Endometrial microvascular endothelial cells (primary cell): ENCODE data around the gene TMCO5A. TPM values are rescaled to one million over a fixed set of nuclear protein-coding genes. Genes with fewer than 3 reads are reported as not detected.

Experiments
- in situ Hi-C: cut with HindIII; loops from 2 replicates; pipeline ENCODE4 v1.10.0; 2017; ENCODE audit warnings: low sequenced_read_pairs, low pct_unique_long_range_greater_than_20kb; ENCODE audit errors: inconsistent ontology term
- total RNA-seq: library from RNA; depleted of rRNA; stranded (reverse); fragments of >200 nt; gene quantifications from one replicate; pipeline ENCODE4 v1.2.3, GENCODE V29; 2015; ENCODE audit errors: inconsistent ontology term

Gene TMCO5A
- not detected for total RNA-seq

DNA sequence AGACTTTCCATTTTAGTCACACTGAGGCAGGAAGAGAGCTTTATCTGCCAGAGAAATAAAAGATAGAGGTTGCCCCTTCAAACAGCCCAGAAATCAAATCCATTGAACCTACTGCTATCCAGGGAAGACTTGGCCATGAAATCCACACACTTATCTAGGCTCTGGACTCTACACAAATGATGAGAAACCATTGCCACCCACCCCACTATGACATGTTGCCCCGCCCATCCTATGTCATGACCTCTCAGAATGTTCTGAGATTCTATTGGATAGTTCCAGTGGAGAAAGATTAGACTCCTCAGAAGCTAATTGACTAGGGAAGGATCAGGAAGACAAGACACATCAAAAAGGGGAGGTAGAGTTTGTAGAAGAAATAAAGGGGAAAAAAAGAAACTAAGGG, at the start of gene TMCO5A:
TMCO5A (plus strand) TSS at position 301 of the 400 bp plus-strand sequence. CDS start 1,684 bp downstream, outside the sequence.
- in situ Hi-C loops = no loop called here

- in situ Hi-C loops = no loop called here
These were observed 48.8 kb upstream of the TMCO5A start for GRCh38 chr15:37885651-37886050.

GRCh38 chr15:37888356-37888755, 46.1 kb upstream of the TMCO5A start:
- in situ Hi-C loops = no loop called here

DNA sequence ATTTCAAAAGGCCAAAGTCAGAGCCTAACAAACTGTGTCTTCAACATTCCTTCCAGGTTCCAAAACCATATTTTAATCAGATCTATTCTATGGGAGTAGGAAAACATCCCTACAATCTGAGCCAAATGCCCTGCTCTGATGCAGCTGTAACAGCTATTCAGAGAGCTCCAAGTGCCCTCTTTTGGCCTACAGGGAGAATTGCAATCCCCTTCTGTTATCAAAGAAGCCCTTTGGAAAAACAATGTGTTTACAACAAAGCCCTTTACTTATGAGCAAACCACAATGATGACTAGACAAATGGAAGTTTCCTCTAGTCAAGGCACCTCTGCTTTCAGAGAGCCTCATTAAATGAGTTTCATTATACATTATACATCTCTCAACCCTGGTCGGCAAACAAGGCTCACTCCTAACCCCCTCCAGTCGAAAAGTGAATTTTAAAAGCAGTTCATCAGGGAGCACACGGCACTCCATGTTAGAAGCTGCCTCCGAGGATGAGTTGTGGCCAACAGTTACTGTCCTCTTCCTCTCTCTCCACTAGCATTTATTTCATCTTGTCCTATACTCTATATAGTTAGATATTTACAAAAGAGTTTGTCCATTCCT, 42.6 kb upstream of the TMCO5A start:
- in situ Hi-C loops = no loop called here

DNA sequence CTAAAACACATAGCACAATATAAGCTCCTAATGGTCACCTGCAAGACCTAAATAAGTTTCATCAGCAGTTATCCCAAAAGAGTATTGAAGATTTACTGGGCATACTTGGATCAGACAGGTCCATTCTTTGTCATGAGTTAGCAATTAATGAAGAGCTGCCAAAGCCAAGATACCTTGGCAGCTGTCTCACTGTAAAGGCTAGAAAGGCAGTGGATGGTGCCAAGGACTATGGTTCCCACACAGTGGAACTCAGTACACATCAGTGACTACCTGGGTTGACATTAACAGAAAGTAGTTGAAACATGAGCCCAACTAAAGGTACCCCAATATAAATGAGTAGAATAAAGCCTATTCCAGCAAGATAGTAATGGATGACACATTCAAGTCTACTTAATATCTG, 41.1 kb upstream of the TMCO5A start:
- in situ Hi-C loops = no loop called here

DNA sequence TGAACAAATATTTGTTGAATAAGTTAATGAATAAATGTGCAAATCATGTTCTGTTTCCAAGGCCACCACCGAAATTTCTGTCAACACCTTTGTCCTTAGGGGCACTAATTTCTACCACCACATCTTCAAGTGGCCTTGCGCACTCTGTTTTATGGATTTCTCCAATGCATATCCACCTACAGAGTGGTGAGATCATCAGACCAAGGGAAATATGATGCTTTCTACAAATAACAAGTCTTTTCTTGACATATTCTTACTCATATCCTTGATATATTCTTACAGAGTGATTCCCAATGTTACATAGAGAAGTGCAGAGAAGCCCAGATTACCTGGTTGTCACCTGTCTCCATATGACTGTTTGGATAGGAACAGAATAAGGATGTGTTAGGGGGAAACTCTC, 36.1 kb upstream of the TMCO5A start:
- in situ Hi-C loops = no loop called here

DNA sequence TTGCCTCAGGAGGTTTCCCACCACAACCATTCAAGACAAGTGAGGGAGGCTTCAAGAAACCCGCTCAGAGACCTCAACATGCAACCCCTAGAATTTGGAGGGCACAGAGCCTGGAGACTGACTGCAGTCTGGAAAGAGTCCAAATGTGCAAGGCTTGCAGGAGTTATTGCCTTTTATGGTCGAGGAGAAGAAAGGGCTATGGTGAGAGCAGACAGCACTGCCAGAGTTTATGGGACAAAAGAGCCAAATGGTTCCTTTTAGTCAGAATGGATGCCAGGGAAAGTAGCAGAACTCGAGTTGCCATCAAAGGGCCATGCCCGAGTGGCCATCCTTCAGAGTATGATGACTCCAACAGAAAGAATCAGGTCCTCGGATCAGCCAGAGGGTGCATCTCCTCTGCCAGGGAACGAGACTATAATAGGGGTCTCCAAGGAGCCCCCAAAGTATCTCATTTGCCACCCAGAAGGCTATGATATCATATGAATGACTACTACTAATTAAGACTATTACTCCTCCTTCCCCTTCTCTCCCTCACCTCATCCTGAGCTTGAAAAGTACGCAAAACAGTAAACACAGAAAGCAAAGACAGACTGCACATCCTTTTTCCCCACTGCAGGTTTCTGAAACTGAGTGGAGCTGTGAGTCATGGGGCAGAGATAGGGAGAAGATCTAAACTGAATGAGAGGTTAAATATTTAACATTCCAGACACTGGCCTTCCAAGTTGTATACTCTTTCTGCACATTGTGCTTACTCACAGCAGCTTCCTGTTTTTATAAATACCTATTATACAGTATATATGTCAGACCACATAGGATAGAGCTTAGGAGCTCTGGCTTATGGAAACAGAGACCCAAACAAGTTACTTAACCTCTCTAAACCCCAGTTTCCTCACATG, 33.9 kb upstream of the TMCO5A start:
- in situ Hi-C loops = no loop called here

DNA sequence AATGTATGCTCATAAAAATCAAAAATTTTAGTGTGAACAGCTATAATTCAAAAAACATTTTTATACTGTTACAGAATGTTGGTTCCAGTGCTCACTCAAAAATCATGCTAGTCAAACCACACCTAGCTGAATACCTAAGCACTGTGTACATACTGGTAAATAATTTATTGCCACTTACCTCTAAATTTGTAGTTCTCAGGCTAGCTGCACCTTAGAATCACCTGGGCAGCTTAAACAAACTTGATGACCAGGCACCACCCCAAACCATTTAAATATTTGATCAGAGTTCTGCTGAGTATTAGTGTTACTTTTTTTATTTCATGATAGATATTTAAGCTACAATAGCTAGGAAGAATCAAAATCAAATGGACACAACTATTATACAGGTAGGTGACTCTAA, 32.3 kb upstream of the TMCO5A start:
- in situ Hi-C loops = no loop called here

GRCh38 chr15:37903919-37904625, 30.4 kb upstream of the TMCO5A start:
- in situ Hi-C loops = no loop called here

- in situ Hi-C loops = no loop called here
These were observed 27.3 kb upstream of the TMCO5A start for GRCh38 chr15:37907136-37907535.

DNA sequence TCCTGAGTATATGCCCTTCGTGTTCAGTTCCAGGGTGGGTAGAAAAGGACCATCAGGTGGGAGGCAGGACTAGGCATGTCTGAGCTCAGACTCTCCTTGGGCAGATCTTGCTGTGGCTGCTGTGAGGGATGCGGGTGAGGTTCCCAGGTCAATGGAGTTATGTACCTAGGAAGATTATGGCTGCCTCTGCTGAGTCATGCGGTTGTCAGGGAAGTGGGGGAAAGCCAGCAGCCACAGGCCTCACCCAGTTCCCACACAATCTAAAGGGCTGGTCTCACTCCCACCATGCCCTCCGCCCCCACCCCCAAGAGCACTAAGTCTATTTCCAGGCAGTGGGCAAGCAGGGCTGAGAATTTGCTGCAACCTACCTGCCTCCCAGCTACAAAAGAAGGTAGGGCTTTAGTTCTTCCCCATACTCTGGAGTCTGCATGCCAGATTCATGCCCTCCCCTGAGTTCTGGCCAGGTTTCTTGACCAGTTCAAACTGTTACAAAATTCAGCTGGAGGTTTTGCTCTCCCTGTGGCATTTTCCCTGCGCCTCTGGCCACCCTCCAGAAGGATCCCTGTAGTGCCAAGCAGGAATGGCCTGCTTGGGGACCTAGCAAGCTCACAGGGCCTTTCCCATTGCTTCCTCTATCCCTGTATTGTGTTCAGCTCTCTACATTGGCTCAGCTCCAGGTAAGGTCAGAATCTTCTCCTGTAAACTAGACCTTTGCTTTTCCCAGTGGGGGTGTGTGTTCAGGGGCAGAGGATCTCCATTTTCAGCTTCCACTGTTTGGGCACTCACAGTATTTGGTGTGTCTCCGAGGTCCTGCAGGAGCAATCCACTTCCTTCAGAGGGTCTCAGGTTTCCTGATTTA, 12.7 kb upstream of the TMCO5A start:
- in situ Hi-C loops = no loop called here

- in situ Hi-C loops = no loop called here
These were observed 8.3 kb upstream of the TMCO5A start for GRCh38 chr15:37926136-37926535.

GRCh38 chr15:37929238-37929637, 5.2 kb upstream of the TMCO5A start:
- in situ Hi-C loops = no loop called here

- in situ Hi-C loops = no loop called here
These were observed 3.1 kb upstream of the TMCO5A start for GRCh38 chr15:37931321-37931720.

- in situ Hi-C loops = no loop called here
These were observed 2.6 kb upstream of the TMCO5A start for GRCh38 chr15:37931868-37932267.

DNA sequence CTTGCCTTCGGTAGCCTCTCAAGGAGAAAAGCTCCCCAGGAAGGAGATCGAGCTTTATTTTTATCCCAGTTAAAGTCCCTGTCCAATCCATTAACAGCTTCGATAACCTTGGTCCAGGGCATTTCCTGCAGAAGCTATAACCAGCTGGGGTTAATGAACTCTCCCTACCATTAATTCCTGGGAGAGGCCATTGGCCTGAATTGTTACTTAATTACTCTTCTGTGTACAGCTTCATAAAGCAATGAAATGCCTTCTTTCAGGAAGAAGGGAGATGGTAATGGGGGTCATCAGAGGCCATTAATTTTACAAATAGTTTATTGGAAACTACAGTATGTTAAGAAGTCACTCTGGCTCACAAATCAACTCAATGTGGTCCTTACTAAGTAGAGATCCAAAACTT, 1.9 kb upstream of the TMCO5A start:
- in situ Hi-C loops = no loop called here

DNA sequence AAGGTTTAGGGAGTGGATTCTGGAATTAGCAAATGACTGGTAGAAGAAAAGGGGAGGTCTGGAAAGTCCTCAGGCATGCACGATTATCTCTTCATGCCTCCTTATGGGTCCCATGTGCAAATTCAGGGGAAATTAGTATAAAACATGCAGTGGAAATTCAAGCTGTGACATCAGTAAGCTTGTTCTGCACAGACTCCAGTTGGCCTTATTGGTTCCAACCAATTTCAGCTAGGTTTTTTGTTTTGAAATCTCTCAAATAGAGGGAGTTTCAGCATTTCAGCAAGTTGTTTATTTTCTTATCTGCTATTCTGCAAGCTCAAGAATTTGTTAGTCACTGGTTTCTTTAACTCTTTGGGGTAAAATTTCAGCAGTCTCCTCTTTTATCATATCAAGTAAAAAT, 774 bp upstream of the TMCO5A start:
- in situ Hi-C loops = no loop called here

DNA sequence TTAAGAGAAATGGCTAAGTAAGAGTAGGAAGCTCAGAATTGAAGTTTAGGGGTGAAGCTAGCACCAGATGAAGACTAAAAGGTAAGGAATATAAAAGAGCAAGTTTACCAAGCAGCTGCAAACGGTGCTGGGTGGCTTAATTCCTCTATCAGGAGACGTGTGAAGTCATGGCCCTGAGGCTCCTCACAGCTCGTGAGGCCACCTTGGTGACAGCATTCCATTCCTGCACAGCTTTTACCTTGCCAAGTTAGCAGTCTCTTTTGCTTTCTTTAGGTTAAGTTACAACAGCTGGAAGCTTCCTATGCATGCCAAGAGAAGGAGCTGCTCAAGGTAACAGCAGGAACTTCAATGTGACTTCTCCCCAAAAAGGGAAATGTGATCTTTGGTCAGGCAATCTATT, 6.4 kb downstream of the TMCO5A start:
- in situ Hi-C loops = no loop called here

GRCh38 chr15:37941779-37942178, 7.3 kb downstream of the TMCO5A start:
- in situ Hi-C loops = no loop called here
